ENCODE measurements around the gene DLGAP3. TPM values are rescaled to one million over a fixed set of nuclear protein-coding genes. Genes with fewer than 3 reads are reported as not detected.

DLGAP3 gene
- total and polyA plus RNA-seq, 2 of the 13 experiments (the other 11 are each of a cell fraction or from before 2014, with no cell fraction given), result 0.03 to 0.04 TPM

- TF ChIP-seq, protein P1, sequence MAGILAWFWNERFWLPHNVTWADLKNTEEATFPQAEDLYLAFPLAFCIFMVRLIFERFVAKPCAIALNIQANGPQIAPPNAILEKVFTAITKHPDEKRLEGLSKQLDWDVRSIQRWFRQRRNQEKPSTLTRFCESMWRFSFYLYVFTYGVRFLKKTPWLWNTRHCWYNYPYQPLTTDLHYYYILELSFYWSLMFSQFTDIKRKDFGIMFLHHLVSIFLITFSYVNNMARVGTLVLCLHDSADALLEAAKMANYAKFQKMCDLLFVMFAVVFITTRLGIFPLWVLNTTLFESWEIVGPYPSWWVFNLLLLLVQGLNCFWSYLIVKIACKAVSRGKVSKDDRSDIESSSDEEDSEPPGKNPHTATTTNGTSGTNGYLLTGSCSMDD (CRISPR knock-in tag; IDR thresholded peaks at IDR 0.05), result peak; percentile 96
- TF ChIP-seq HIVEP1 (CRISPR knock-in tag; IDR thresholded peaks at IDR 0.05) (peak; percentile 68; the same call in 1 of the 2 replicates), ZNF660 (CRISPR knock-in tag; IDR thresholded peaks at IDR 0.05; ENCODE audit: borderline replicate concordance, low read depth) (peak; percentile 97), DPF2 (CRISPR knock-in tag; IDR thresholded peaks at IDR 0.05; ENCODE audit: borderline replicate concordance, low read depth) (no peak), ZNF749 (CRISPR knock-in tag; IDR thresholded peaks at IDR 0.05; ENCODE audit: borderline replicate concordance) (peak; percentile 99), ZSCAN30 (CRISPR knock-in tag; IDR thresholded peaks at IDR 0.05) (peak; percentile 99), ZNF788 (CRISPR knock-in tag; IDR thresholded peaks at IDR 0.05; ENCODE audit: borderline replicate concordance) (peak; percentile 93), ELF4 (CRISPR knock-in tag; IDR thresholded peaks at IDR 0.05; ENCODE audit: borderline replicate concordance) (peak; percentile 95), ZNF691 (CRISPR knock-in tag; IDR thresholded peaks at IDR 0.05; ENCODE audit: borderline replicate concordance, low read depth) (peak; percentile 88), RARG (CRISPR knock-in tag; IDR thresholded peaks at IDR 0.05; ENCODE audit: low read depth) (peak; percentile 97), RFX3 (CRISPR knock-in tag; IDR thresholded peaks at IDR 0.05) (peak; percentile 71), ZNF883 (CRISPR knock-in tag; IDR thresholded peaks at IDR 0.05; ENCODE audit: not compliant biosample characterization) (peak; percentile 99), KAT2B (IDR thresholded peaks at IDR 0.05; ENCODE audit: borderline replicate concordance, low read depth, low read length) (no peak), ZBTB2 (CRISPR knock-in tag; IDR thresholded peaks at IDR 0.05; ENCODE audit: low read depth) (peak; percentile 85), ETV6 (CRISPR knock-in tag; conservative IDR thresholded peaks at IDR 0.05) (peak; percentile 99), SNAI1 (CRISPR knock-in tag; IDR thresholded peaks at IDR 0.05; ENCODE audit: borderline replicate concordance) (peak; percentile 95; the same call in 1 of the 2 replicates), PRMT3 (CRISPR knock-in tag; IDR thresholded peaks at IDR 0.05; ENCODE audit: borderline replicate concordance, low read depth) (peak; percentile 96), ZNF354B (CRISPR knock-in tag; IDR thresholded peaks at IDR 0.05) (peak; percentile 81; the same call in 1 of the 2 replicates), ZZZ3 (CRISPR knock-in tag; IDR thresholded peaks at IDR 0.05; ENCODE audit: borderline replicate concordance) (0 out of 2 replicates have a peak, but pooled peaks have one; percentile 73), DMAP1 (CRISPR knock-in tag; IDR thresholded peaks at IDR 0.05) (peak; percentile 33; the same call in 1 of the 2 replicates), KLF16 (CRISPR knock-in tag; IDR thresholded peaks at IDR 0.05) (peak; percentile 83 to 100; a peak in 3 of 4 replicates), SMAD1 (CRISPR knock-in tag; IDR thresholded peaks at IDR 0.05; ENCODE audit: borderline replicate concordance, low read depth) (peak; percentile 76; the same call in 1 of the 2 replicates), RBFOX2 (IDR thresholded peaks at IDR 0.05; ENCODE audit: low read depth, low read length) (no peak), ZNF678 (CRISPR knock-in tag; IDR thresholded peaks at IDR 0.05) (peak; percentile 98)
- TF ChIP-seq, protein P2, sequence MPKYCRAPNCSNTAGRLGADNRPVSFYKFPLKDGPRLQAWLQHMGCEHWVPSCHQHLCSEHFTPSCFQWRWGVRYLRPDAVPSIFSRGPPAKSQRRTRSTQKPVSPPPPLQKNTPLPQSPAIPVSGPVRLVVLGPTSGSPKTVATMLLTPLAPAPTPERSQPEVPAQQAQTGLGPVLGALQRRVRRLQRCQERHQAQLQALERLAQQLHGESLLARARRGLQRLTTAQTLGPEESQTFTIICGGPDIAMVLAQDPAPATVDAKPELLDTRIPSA (CRISPR knock-in tag; IDR thresholded peaks at IDR 0.05; ENCODE audit: borderline replicate concordance), result peak; percentile 91
Measured at GRCh38 chr1:34924759-34925555, 4.5 kb downstream of the DLGAP3 start (continued).

All from HepG2 (cell line).